ACC112 (cell line): ENCODE measurements around the gene OXT.
"Not testable (repeated sequence)": the region's sequence is repeated elsewhere in the genome, so short reads cannot be mapped to it uniquely, and the experiment has no call there.

ENCODE experiments used
- H2AFZ ChIP-seq: fragments of 200-600 bp; sonication (generic); one replicate; pipeline ENCODE4 v1.6.0; 2017; ENCODE audit warnings: antibody characterized with exemption, low read length; ENCODE audit not compliant: unreplicated experiment
- H3K27ac ChIP-seq: fragments of 200-600 bp; sonication (generic); 2 replicates; pipeline ENCODE4 v1.5.1; 2014; ENCODE audit warnings: low read depth, mild to moderate bottlenecking, antibody characterized with exemption, low read length, moderate library complexity
- H3K27me3 ChIP-seq: fragments of 200-600 bp; sonication (generic); 2 replicates; pipeline ENCODE4 v1.6.1; 2014; ENCODE audit warnings: mild to moderate bottlenecking, antibody characterized with exemption, low read length, moderate library complexity, mixed read lengths; ENCODE audit not compliant: insufficient read depth
- H3K36me3 ChIP-seq: fragments of 200-600 bp; sonication (generic); 2 replicates; pipeline ENCODE4 v1.6.1; 2016; ENCODE audit warnings: mild to moderate bottlenecking, antibody characterized with exemption, low read length, moderate library complexity, mixed read lengths; ENCODE audit not compliant: insufficient read depth
- H3K4me1 ChIP-seq: fragments of 200-600 bp; sonication (generic); one replicate; pipeline ENCODE4 v1.6.1; 2016; ENCODE audit warnings: low read length, mixed read lengths; ENCODE audit not compliant: insufficient read depth, unreplicated experiment, control insufficient read depth
- H3K4me3 ChIP-seq: fragments of 200-600 bp; sonication (generic); 2 replicates; pipeline ENCODE4 v1.5.1; 2014; ENCODE audit warnings: mild to moderate bottlenecking, low read depth, low read length
- H3K79me2 ChIP-seq: fragments of 200-600 bp; sonication (generic); one replicate; pipeline ENCODE4 v1.6.0; 2016; ENCODE audit warnings: low read length; ENCODE audit not compliant: control insufficient read depth, unreplicated experiment, insufficient read depth

Gene OXT

GRCh38 chr20:3071610-3072529, at the start of gene OXT:
TSS of gene OXT (plus strand) at chr20:3071620. CDS start at chr20:3071656, 36 bp downstream.
- Histone ChIP-seq H3K36me3 (no peaks in the 10 kb centered on the region), H2AFZ (peak within 1 kb of the TSS; percentile 19), H3K4me3 (no peak within 1 kb of the TSS), H3K79me2 (no peaks in the 10 kb centered on the region), H3K27me3 (peaks cover 25% of the 10 kb centered on the region), H3K27ac (no peak within 1 kb of the TSS), H3K4me1 (peaks cover 3% of the 10 kb centered on the region)

GRCh38 chr20:3021777-3022176, 49.6 kb upstream of the OXT start:
- H2AFZ ChIP-seq: no peak overlapping the region
- no peaks in the 10 kb centered on the region for H3K4me1 ChIP-seq
- H3K27me3 ChIP-seq: no peaks in the 10 kb centered on the region
- H3K4me3 ChIP-seq: no peak overlapping the region
- H3K79me2 ChIP-seq: no peaks in the 10 kb centered on the region
- H3K36me3 ChIP-seq: peaks cover 16% of the 10 kb centered on the region; the same call in 1 of the 2 replicates
- no peak overlapping the region for H3K27ac ChIP-seq

GRCh38 chr20:3022559-3023490, 48.6 kb upstream of the OXT start:
- not testable (repeated sequence) for H3K27me3 ChIP-seq, H3K4me1 ChIP-seq, H3K4me3 ChIP-seq, H3K36me3 ChIP-seq, H2AFZ ChIP-seq, H3K27ac ChIP-seq, H3K79me2 ChIP-seq

GRCh38 chr20:3027987-3028386, 43.4 kb upstream of the OXT start:
- no peak overlapping the region for H3K27ac ChIP-seq
- H3K36me3 ChIP-seq: peaks cover 9% of the 10 kb centered on the region; the same call in 1 of the 2 replicates
- no peaks in the 10 kb centered on the region for H3K79me2 ChIP-seq
- H2AFZ ChIP-seq: no peak overlapping the region
- no peaks in the 10 kb centered on the region for H3K27me3 ChIP-seq
- H3K4me3 ChIP-seq: no peak overlapping the region
- H3K4me1 ChIP-seq: no peaks in the 10 kb centered on the region

- H2AFZ ChIP-seq: no peak overlapping the region
- no peak overlapping the region for H3K4me3 ChIP-seq
- no peak overlapping the region for H3K27ac ChIP-seq
- H3K4me1 ChIP-seq: no peaks in the 10 kb centered on the region
- no peaks in the 10 kb centered on the region for H3K27me3 ChIP-seq
- peaks cover 12% of the 10 kb centered on the region; the same call in 1 of the 2 replicates for H3K36me3 ChIP-seq
- H3K79me2 ChIP-seq: no peaks in the 10 kb centered on the region
Observed at GRCh38 chr20:3031524-3032147, 39.8 kb upstream of the OXT start.

- no peaks in the 10 kb centered on the region for H3K27me3 ChIP-seq
- no peaks in the 10 kb centered on the region for H3K79me2 ChIP-seq
- H2AFZ ChIP-seq: no peak overlapping the region
- no peak overlapping the region for H3K4me3 ChIP-seq
- peaks cover 13% of the 10 kb centered on the region; the same call in 1 of the 2 replicates for H3K36me3 ChIP-seq
- no peaks in the 10 kb centered on the region for H3K4me1 ChIP-seq
- H3K27ac ChIP-seq: no peak overlapping the region
Observed at GRCh38 chr20:3032624-3033023, 38.8 kb upstream of the OXT start.

- Histone ChIP-seq H3K4me3 (no peak overlapping the region), H3K36me3 (0 out of 2 replicates have a peak, but pooled peaks cover 10% of the 10 kb centered on the region), H3K27ac (no peak overlapping the region), H3K27me3 (no peaks in the 10 kb centered on the region), H3K4me1 (peaks cover 7% of the 10 kb centered on the region), H3K79me2 (no peaks in the 10 kb centered on the region), H2AFZ (no peak overlapping the region)
Observed at GRCh38 chr20:3037654-3038053, 33.8 kb upstream of the OXT start.

- Histone ChIP-seq H3K79me2 (no peaks in the 10 kb centered on the region), H2AFZ (no peak overlapping the region), H3K4me1 (peaks cover 7% of the 10 kb centered on the region), H3K27me3 (no peaks in the 10 kb centered on the region), H3K36me3 (0 out of 2 replicates have a peak, but pooled peaks cover 10% of the 10 kb centered on the region), H3K27ac (no peak overlapping the region), H3K4me3 (no peak overlapping the region)
Observed at GRCh38 chr20:3038454-3038853, 33.0 kb upstream of the OXT start.

- H3K4me1 ChIP-seq: peaks cover 7% of the 10 kb centered on the region
- no peak overlapping the region for H3K4me3 ChIP-seq
- no peak overlapping the region for H3K27ac ChIP-seq
- H3K27me3 ChIP-seq: no peaks in the 10 kb centered on the region
- no peaks in the 10 kb centered on the region for H3K79me2 ChIP-seq
- 0 out of 2 replicates have a peak, but pooled peaks cover 10% of the 10 kb centered on the region for H3K36me3 ChIP-seq
- no peak overlapping the region for H2AFZ ChIP-seq
Observed at GRCh38 chr20:3039426-3039825, 32.0 kb upstream of the OXT start.

- no peaks in the 10 kb centered on the region for H3K79me2 ChIP-seq
- H3K27me3 ChIP-seq: no peaks in the 10 kb centered on the region
- H3K4me1 ChIP-seq: peaks cover 7% of the 10 kb centered on the region
- no peak overlapping the region for H3K4me3 ChIP-seq
- no peak overlapping the region for H2AFZ ChIP-seq
- H3K36me3 ChIP-seq: 0 out of 2 replicates have a peak, but pooled peaks cover 10% of the 10 kb centered on the region
- H3K27ac ChIP-seq: no peak overlapping the region
Observed at GRCh38 chr20:3040086-3040485, 31.3 kb upstream of the OXT start.
